Trophoblast cell (in vitro differentiated cells and primary cell): ENCODE measurements around the gene JAML.

Experiments
- DNase-seq, 2 donors: peaks; one replicate each; pipeline ENCODE4 v3.0.0-alpha.2; 2016
- H2AFZ ChIP-seq: 2 replicates; pipeline ENCODE4 v1.6.1; 2013; ENCODE audit warnings: low read length, moderate library complexity, mild to moderate bottlenecking; ENCODE audit not compliant: insufficient read depth, poor library complexity
- H2AK5ac ChIP-seq: 2 replicates; pipeline ENCODE4 v1.6.1; 2013; ENCODE audit warnings: mild to moderate bottlenecking, low read length
- H2BK120ac ChIP-seq: 2 replicates; pipeline ENCODE4 v1.6.1; 2013; ENCODE audit warnings: low read length, mild to moderate bottlenecking, moderate library complexity; ENCODE audit not compliant: insufficient read depth, poor library complexity
- H2BK12ac ChIP-seq: 2 replicates; pipeline ENCODE4 v1.6.1; 2013; ENCODE audit warnings: mild to moderate bottlenecking, low read length, moderate library complexity
- H2BK5ac ChIP-seq: 2 replicates; pipeline ENCODE4 v1.6.1; 2013; ENCODE audit warnings: low read length, low read depth, moderate library complexity, mild to moderate bottlenecking; ENCODE audit not compliant: poor library complexity
- H3K14ac ChIP-seq: 2 replicates; pipeline ENCODE4 v1.6.1; 2013; ENCODE audit warnings: mild to moderate bottlenecking, low read length
- H3K18ac ChIP-seq: 2 replicates; pipeline ENCODE4 v1.6.1; 2013; ENCODE audit warnings: mild to moderate bottlenecking, low read length
- H3K23ac ChIP-seq: 2 replicates; pipeline ENCODE4 v1.6.1; 2013; ENCODE audit warnings: low read length
- H3K27ac ChIP-seq: 2 replicates; pipeline ENCODE4 v1.5.1; 2013; ENCODE audit warnings: low read depth, mild to moderate bottlenecking, inconsistent platforms, low read length, moderate library complexity
- H3K27me3 ChIP-seq: 2 replicates; pipeline ENCODE4 v1.6.1; 2013; ENCODE audit warnings: inconsistent platforms, mild to moderate bottlenecking, low read length, moderate library complexity; ENCODE audit not compliant: insufficient read depth
- H3K36me3 ChIP-seq, 2 experiments: 1 replicate in 1 of 2; 2 replicates in 1 of 2; pipeline ENCODE4 v1.6.1; 2013; ENCODE audit warnings: low read length in 2 of 2, mild to moderate bottlenecking in 2 of 2, moderate library complexity in 1 of 2; ENCODE audit not compliant: insufficient read depth in 2 of 2, control insufficient read depth in 1 of 2
- H3K4ac ChIP-seq: 2 replicates; pipeline ENCODE4 v1.6.1; 2013; ENCODE audit warnings: low read depth, mild to moderate bottlenecking, low read length, moderate library complexity
- H3K4me1 ChIP-seq, 2 experiments: 1 replicate in 1 of 2; 2 replicates in 1 of 2; pipeline ENCODE4 v1.6.1; 2013; ENCODE audit warnings: low read length in 2 of 2, mild to moderate bottlenecking in 2 of 2, moderate library complexity in 1 of 2; ENCODE audit not compliant: insufficient read depth in 2 of 2, control insufficient read depth in 1 of 2
- H3K4me2 ChIP-seq: 2 replicates; pipeline ENCODE4 v1.6.1; 2013; ENCODE audit warnings: inconsistent platforms, mild to moderate bottlenecking, low read length, moderate library complexity
- H3K4me3 ChIP-seq: 2 replicates; pipeline ENCODE4 v1.5.1; 2013; ENCODE audit warnings: mild to moderate bottlenecking, low read depth, low read length, inconsistent platforms
- H3K79me1 ChIP-seq: one replicate; pipeline ENCODE4 v1.6.1; 2013; ENCODE audit warnings: low read length
- H3K79me2 ChIP-seq: 2 replicates; pipeline ENCODE4 v1.6.1; 2013; ENCODE audit warnings: low read length, mild to moderate bottlenecking; ENCODE audit not compliant: control insufficient read depth, insufficient read depth, poor library complexity
- H3K9ac ChIP-seq: 2 replicates; pipeline ENCODE4 v1.6.1; 2013; ENCODE audit warnings: mild to moderate bottlenecking, low read length
- H3K9me3 ChIP-seq: 2 replicates; pipeline ENCODE4 v1.6.1; 2013; ENCODE audit warnings: low read depth, mild to moderate bottlenecking, control low read depth, inconsistent platforms, low read length; ENCODE audit not compliant: insufficient read depth
- H4K12ac ChIP-seq: 2 replicates; pipeline ENCODE4 v1.6.1; 2013; ENCODE audit warnings: low read depth, mild to moderate bottlenecking, low read length, moderate library complexity
- H4K8ac ChIP-seq: 2 replicates; pipeline ENCODE4 v1.6.1; 2013; ENCODE audit warnings: low read depth, mild to moderate bottlenecking, low read length, moderate library complexity
- H4K91ac ChIP-seq: one replicate; pipeline ENCODE4 v1.6.1; 2013; ENCODE audit warnings: low read depth, mild to moderate bottlenecking, low read length, moderate library complexity
- WGBS: extraction: QIAGEN DNeasy Blood & Tissue Kit; methylation state at CpG from one replicate; pipeline ENCODE4 v1.1.7; 2013; ENCODE audit warnings: missing lambda C conversion rate; ENCODE audit not compliant: insufficient read length, insufficient coverage; ENCODE audit errors: extremely low coverage; 5-methylcytosine and 5-hydroxymethylcytosine counted together

Gene JAML

GRCh38 chr11:118171269-118172062 lies 53.3 kb downstream of the JAML start:
- no peak overlapping the region for H3K9ac ChIP-seq
- no peak overlapping the region for H3K27ac ChIP-seq
- no peaks in the 10 kb centered on the region for H3K79me1 ChIP-seq
- peaks cover 5 to 6% of the 10 kb centered on the region in 2 experiments for H3K4me1 ChIP-seq
- H2BK5ac ChIP-seq = no peak overlapping the region
- no CpG with 5 or more reads among the region's 29 CpGs for WGBS
- H3K14ac ChIP-seq = no peak overlapping the region
- H3K4me2 ChIP-seq = no peak overlapping the region
- H2AFZ ChIP-seq = no peak overlapping the region
- no peaks in the 10 kb centered on the region for H3K36me3 ChIP-seq
- H4K8ac ChIP-seq = no peak overlapping the region
- no peaks in the 10 kb centered on the region for H3K79me2 ChIP-seq
- no peak overlapping the region for H4K12ac ChIP-seq
- H3K23ac ChIP-seq = no peak overlapping the region
- H2BK12ac ChIP-seq = no peak overlapping the region
- H2BK120ac ChIP-seq = no peak overlapping the region
- H3K4me3 ChIP-seq = no peak overlapping the region
- no peak overlapping the region for H3K18ac ChIP-seq
- no peak overlapping the region for H2AK5ac ChIP-seq
- no peak overlapping the region for H3K4ac ChIP-seq
- H3K9me3 ChIP-seq = peaks cover 5% of the 10 kb centered on the region
- H3K27me3 ChIP-seq = peaks cover 2% of the 10 kb centered on the region
- H4K91ac ChIP-seq = no peak overlapping the region
- DNase-seq = peak; percentile 35 to 78

GRCh38 chr11:118170882-118171268 lies 53.9 kb downstream of the JAML start:
- Histone ChIP-seq H2BK120ac (no peak overlapping the region), H4K12ac (no peak overlapping the region), H4K8ac (no peak overlapping the region), H3K4me1 (peaks cover 5 to 6% of the 10 kb centered on the region in 2 experiments), H2AK5ac (no peak overlapping the region), H3K79me2 (no peaks in the 10 kb centered on the region), H3K27ac (no peak overlapping the region), H3K14ac (no peak overlapping the region), H3K23ac (no peak overlapping the region), H2BK12ac (no peak overlapping the region), H3K9me3 (peaks cover 3% of the 10 kb centered on the region), H3K18ac (no peak overlapping the region), H3K27me3 (peaks cover 2% of the 10 kb centered on the region), H3K4me2 (no peak overlapping the region), H3K36me3 (no peaks in the 10 kb centered on the region), H2BK5ac (no peak overlapping the region), H4K91ac (no peak overlapping the region), H2AFZ (no peak overlapping the region), H3K4me3 (no peak overlapping the region), H3K79me1 (no peaks in the 10 kb centered on the region), H3K4ac (no peak overlapping the region), H3K9ac (no peak overlapping the region)
- WGBS = no CpG with 5 or more reads among the region's 8 CpGs
- no peak for DNase-seq

DNA sequence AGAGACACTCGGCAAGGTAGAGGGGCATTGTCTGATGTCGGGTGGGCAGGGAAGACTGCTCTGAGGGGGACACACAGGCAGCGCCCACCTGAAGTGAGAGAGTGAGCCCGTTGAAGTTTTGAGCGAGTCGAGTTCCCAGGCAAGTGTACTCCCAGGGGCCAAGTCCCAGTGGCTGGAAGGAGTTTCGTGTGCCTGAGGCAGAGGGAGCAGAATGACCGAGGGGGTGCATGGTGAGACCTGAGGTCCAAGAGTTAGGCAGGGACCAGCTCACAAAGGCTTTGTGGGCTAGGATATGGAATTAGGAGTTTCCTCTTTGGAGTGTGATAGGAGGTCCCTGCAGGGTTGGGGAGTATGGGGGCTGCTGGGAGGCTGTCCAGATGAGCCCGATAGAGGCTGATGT lies 54.6 kb downstream of the JAML start:
- DNase-seq = no peak
- Histone ChIP-seq H3K9me3 (peaks cover 3% of the 10 kb centered on the region), H2AK5ac (no peak overlapping the region), H4K8ac (no peak overlapping the region), H3K4ac (no peak overlapping the region), H4K12ac (no peak overlapping the region), H3K79me2 (no peaks in the 10 kb centered on the region), H3K4me1 (peaks cover under 1 to 4% of the 10 kb centered on the region in 2 experiments), H2BK120ac (no peak overlapping the region), H2BK5ac (no peak overlapping the region), H3K79me1 (no peaks in the 10 kb centered on the region), H3K36me3 (no peaks in the 10 kb centered on the region), H3K4me3 (no peak overlapping the region), H3K9ac (no peak overlapping the region), H3K4me2 (no peak overlapping the region), H3K27me3 (no peaks in the 10 kb centered on the region), H3K23ac (no peak overlapping the region), H2AFZ (no peak overlapping the region), H3K14ac (no peak overlapping the region), H3K27ac (no peak overlapping the region), H2BK12ac (no peak overlapping the region), H4K91ac (no peak overlapping the region), H3K18ac (no peak overlapping the region)
- WGBS = no CpG with 5 or more reads among the region's 9 CpGs

DNA sequence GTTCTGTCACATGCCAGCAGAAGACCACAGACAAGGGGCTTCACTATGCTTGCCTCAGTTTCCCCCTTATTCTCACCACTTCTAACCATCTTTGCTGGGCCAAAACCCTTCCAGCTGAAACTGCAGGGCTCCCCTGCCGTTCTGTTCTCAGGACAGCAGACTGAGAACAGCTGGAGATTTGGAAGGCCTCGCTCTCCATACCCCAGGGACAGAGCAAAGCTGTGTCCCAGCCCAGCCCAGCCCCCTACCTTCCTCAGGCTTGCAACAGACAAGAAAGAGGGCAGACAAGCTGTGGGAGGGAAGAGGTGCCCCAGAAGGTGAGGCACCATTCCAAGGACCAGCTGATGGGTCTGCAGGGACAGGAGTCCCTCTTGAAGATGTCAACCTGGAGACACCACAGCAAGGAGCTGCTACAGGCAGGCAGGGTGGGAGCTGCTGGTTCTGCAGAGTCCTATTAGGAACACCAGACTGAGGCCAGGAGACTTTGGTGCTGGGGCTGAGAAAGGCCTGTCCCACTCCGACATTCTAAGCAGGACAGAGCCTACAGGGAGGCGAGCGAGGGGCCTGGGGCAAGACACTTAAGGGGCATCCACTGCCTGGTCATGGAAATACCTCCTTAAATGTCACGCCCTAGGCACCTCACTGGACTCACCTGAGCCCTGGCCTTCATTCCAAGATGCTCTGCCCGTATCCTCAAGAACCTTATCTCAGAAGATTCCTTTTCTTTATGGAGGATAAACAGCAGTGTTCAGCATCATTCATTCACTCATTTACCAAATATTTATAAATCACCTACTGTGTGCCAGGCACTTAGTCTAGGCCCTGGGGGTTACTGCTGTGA lies 55.3 kb downstream of the JAML start:
- no peak overlapping the region for H3K4ac ChIP-seq
- no peak overlapping the region for H3K18ac ChIP-seq
- no peaks in the 10 kb centered on the region for H3K79me2 ChIP-seq
- no peak overlapping the region for H2AFZ ChIP-seq
- H4K12ac ChIP-seq = no peak overlapping the region
- no peak overlapping the region for H3K9ac ChIP-seq
- DNase-seq = peak; percentile 11 to 54
- H2AK5ac ChIP-seq = no peak overlapping the region
- H4K91ac ChIP-seq = no peak overlapping the region
- no peaks in the 10 kb centered on the region for H3K36me3 ChIP-seq
- H2BK12ac ChIP-seq = no peak overlapping the region
- no peak overlapping the region for H3K14ac ChIP-seq
- no peak overlapping the region for H3K4me2 ChIP-seq
- no CpG with 5 or more reads among the region's 7 CpGs for WGBS
- H3K4me3 ChIP-seq = no peak overlapping the region
- H2BK120ac ChIP-seq = no peak overlapping the region
- H3K27me3 ChIP-seq = no peaks in the 10 kb centered on the region
- no peak overlapping the region for H2BK5ac ChIP-seq
- H3K27ac ChIP-seq = no peak overlapping the region
- H4K8ac ChIP-seq = no peak overlapping the region
- peaks cover 3% of the 10 kb centered on the region for H3K9me3 ChIP-seq
- H3K4me1 ChIP-seq = no peaks in the 10 kb centered on the region
- no peaks in the 10 kb centered on the region for H3K79me1 ChIP-seq
- no peak overlapping the region for H3K23ac ChIP-seq
